CD8-positive, alpha-beta memory T cell (primary cell): ENCODE results near the gene UBAC2. TPM values are rescaled to one million over a fixed set of nuclear protein-coding genes. Genes with fewer than 3 reads are reported as not detected.

Source experiments
- CTCF ChIA-PET: fragments of 350-600 bp; sonication (Branson Sonifier 250); formaldehyde crosslinking; loops from one replicate; lab custom pipeline; 2021; ENCODE audit warnings: antibody characterized with exemption; lab: Charles Lee
- POLR2A ChIA-PET: fragments of 350-600 bp; sonication (Branson Sonifier 250); formaldehyde crosslinking; loops from one replicate; lab custom pipeline; 2021; ENCODE audit warnings: antibody characterized with exemption; lab: Charles Lee
- DNase-seq, 5 donors: peaks; one replicate each; pipeline versions ENCODE4 v3.0.0 to v3.0.0-alpha.2; 2020 to 2022; ENCODE audit warnings: mixed read lengths in 1 of 5
- H3K27ac ChIP-seq: one replicate; pipeline ENCODE4 v1.7.0; 2013; ENCODE audit warnings: low read depth, mild to moderate bottlenecking, low read length, moderate library complexity
- H3K27me3 ChIP-seq: 2 replicates; pipeline ENCODE4 v1.7.0; 2013; ENCODE audit warnings: low read length, mild to moderate bottlenecking; ENCODE audit not compliant: insufficient read depth, poor library complexity, severe bottlenecking
- H3K36me3 ChIP-seq: 2 replicates; pipeline ENCODE4 v1.7.0; 2013; ENCODE audit warnings: mild to moderate bottlenecking, low read length, moderate library complexity; ENCODE audit not compliant: insufficient read depth
- H3K4me1 ChIP-seq: 2 replicates; pipeline ENCODE4 v1.7.0; 2013; ENCODE audit warnings: mild to moderate bottlenecking, low read length, moderate library complexity; ENCODE audit not compliant: insufficient read depth
- H3K4me3 ChIP-seq: 2 replicates; pipeline ENCODE4 v1.7.0; 2013; ENCODE audit warnings: mild to moderate bottlenecking, low read length
- H3K9me3 ChIP-seq: 2 replicates; pipeline ENCODE4 v1.7.0; 2013; ENCODE audit warnings: mild to moderate bottlenecking, low read length
- H3K27ac Mint-ChIP-seq, 8 donors: one replicate each; pipeline ENCODE4 v1.8.0; 2020 to 2021; ENCODE audit warnings: mixed read lengths in 8 of 8, mild to moderate bottlenecking in 6 of 8, inconsistent platforms in 3 of 8, moderate library complexity in 3 of 8
- H3K27me3 Mint-ChIP-seq, 2 donors: one replicate each; pipeline ENCODE4 v1.8.0; 2020 to 2021; ENCODE audit warnings: mixed read lengths in 2 of 2, mild to moderate bottlenecking in 1 of 2, moderate library complexity in 1 of 2
- H3K36me3 Mint-ChIP-seq, 3 donors: one replicate each; pipeline ENCODE4 v1.8.0; 2020 to 2021; ENCODE audit warnings: mixed read lengths in 3 of 3, inconsistent platforms in 1 of 3, mild to moderate bottlenecking in 1 of 3
- H3K4me1 Mint-ChIP-seq, 3 donors: one replicate each; pipeline ENCODE4 v1.8.0; 2020 to 2021; ENCODE audit warnings: mixed read lengths in 3 of 3, inconsistent platforms in 1 of 3, mild to moderate bottlenecking in 1 of 3
- H3K4me3 Mint-ChIP-seq, 7 donors: one replicate each; pipeline ENCODE4 v1.8.0; 2020 to 2021; ENCODE audit warnings: mixed read lengths in 7 of 7, mild to moderate bottlenecking in 6 of 7, moderate library complexity in 4 of 7, inconsistent platforms in 2 of 7
- H3K9me3 Mint-ChIP-seq, 5 donors: one replicate each; pipeline ENCODE4 v1.8.0; 2020 to 2022; ENCODE audit warnings: mixed read lengths in 5 of 5, mild to moderate bottlenecking in 3 of 5, moderate library complexity in 2 of 5, inconsistent platforms in 1 of 5
- polyA plus RNA-seq: library from polyadenylated mRNA; unstranded; fragments of 300-500 nt; fragmentation: Illumina TruSeq; gene quantifications from one replicate; pipeline ENCODE4 v1.2.3, GENCODE V29; 2021
- total RNA-seq, 2 experiments: library from RNA; stranded (reverse); gene quantifications; one replicate each; pipeline ENCODE4 v1.2.3, GENCODE V29; 2021

UBAC2 gene
- total and polyA plus RNA-seq, 3 experiments from 2014 or later: 62.3 to 160 (median 63.7) TPM

DNA sequence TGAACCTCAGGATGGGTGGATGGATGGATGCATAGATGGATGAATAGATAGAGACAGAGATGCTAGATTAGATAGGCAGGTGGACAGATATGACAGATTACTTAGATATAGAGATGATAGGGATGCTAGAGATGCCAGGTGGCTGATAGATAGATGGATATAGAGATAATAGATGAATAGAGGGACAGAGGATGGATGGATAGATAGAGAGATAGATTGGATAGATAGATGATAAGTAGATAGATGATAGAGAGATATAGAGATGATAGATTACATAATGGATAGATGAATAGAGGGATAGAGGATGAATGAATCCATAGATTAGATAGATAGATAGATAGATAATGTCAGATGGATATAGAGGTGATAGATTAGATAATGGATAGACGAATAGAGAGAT, 212.2 kb downstream of the UBAC2 start:
- Mint-ChIP-seq H3K4me3 (no peak overlapping the region), H3K9me3 (peaks cover 0 to 6% (median 0%) of the 10 kb centered on the region in 5 donors), H3K27me3 (no peaks in the 10 kb centered on the region), H3K4me1 (peaks cover 4 to 6% (median 4%) of the 10 kb centered on the region in 3 donors), H3K27ac (no peak overlapping the region), H3K36me3 (no peaks in the 10 kb centered on the region)
- Histone ChIP-seq H3K36me3 (no peaks in the 10 kb centered on the region), H3K9me3 (no peaks in the 10 kb centered on the region), H3K4me3 (no peak overlapping the region), H3K27me3 (no peaks in the 10 kb centered on the region), H3K4me1 (peaks cover 33% of the 10 kb centered on the region), H3K27ac (no peak overlapping the region)
- POLR2A ChIA-PET: no interaction called here
- no peak for DNase-seq
- CTCF ChIA-PET: interaction anchor here (0.8 to 2.2 kb wide), 4 partner anchors 22 to 236 kb away, joined by 3 to 6 read pairs (median 4); no protein-coding TSS in a partner anchor

DNA sequence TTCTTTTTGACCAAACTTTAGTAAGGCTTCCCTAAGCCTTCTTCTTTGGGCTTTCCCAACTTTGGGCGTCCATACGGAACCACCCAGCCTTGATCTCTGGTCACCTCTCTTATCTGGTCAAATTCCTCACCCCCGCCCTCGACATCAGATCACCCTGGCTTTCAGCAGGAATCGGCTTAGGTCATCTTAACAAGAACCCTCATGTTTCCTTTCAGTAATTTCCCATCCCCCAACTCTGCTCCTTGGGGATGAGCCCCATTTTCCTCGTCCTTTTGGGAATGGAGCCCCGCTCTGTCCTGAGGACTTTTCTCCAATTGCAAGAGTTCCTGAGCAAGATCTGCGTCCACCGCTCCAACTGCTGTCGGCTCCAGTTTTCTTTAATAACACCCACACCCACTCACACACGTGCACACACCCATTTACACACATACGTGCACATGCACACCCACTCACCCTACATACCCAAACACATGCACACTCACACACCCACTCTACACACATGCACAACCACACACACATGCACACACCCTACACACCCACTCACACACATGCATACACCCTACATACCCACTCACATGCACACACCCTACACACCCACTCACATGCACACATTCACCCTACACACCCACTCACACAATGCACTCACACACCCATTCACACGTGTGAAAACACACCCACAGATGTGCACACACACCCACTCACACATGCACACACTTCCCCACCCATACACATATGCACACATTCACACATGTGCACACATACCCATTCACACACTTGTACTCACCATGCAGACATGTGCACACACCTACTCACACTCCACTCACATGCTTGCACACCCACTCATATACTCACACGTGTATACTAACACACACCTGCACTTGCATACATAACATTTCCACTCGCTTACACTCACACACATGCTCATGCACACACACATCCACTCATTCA, 213.7 kb downstream of the UBAC2 start:
- Histone ChIP-seq H3K27ac (no peak overlapping the region), H3K36me3 (no peaks in the 10 kb centered on the region), H3K4me3 (peak overlapping the region; percentile 40), H3K4me1 (peaks cover 47% of the 10 kb centered on the region), H3K27me3 (no peaks in the 10 kb centered on the region), H3K9me3 (no peaks in the 10 kb centered on the region)
- Mint-ChIP-seq H3K4me1 (peaks cover 7 to 16% (median 13%) of the 10 kb centered on the region in 3 donors), H3K36me3 (no peaks in the 10 kb centered on the region), H3K4me3 (no peak overlapping the region), H3K9me3 (peaks cover 0 to 6% (median 0%) of the 10 kb centered on the region in 5 donors), H3K27me3 (no peaks in the 10 kb centered on the region), H3K27ac (no peak overlapping the region)
- POLR2A ChIA-PET: no interaction called here
- no peak for DNase-seq
- CTCF ChIA-PET: interaction anchor here (2.0 to 2.2 kb wide), 2 partner anchors 22 to 238 kb away, joined by 6 to 8 read pairs; no protein-coding TSS in a partner anchor

DNA sequence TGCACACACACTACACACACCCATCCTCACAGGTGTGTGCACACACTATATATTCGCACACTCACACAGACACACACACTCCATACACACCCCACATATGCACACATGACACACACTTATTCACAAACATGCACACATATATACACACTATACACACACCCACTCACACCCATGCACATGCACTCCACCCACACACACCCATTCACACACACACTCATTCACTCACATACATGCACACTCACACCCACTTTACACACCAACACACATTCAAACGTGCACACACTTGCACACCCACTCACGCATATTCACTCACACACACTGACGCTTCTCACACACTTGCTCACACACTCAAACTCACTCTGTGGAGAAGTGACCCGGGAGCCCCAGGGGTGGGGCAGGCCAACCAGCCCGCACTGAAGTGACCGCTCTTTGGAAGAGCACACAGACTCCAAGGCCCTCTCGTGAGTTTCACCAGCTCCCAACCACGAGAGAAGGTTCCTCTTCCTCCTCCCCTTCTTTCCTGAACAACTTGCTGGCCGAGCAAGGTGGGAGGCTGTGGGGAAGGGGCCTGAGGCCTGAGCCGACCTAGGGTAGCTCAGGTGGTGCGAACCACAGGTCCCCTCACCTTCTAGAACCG, 214.5 kb downstream of the UBAC2 start:
- Mint-ChIP-seq H3K27ac (no peak overlapping the region), H3K27me3 (no peaks in the 10 kb centered on the region), H3K9me3 (peaks cover 0 to 6% (median 0%) of the 10 kb centered on the region in 5 donors), H3K36me3 (no peaks in the 10 kb centered on the region), H3K4me3 (no peak overlapping the region), H3K4me1 (peaks cover 14 to 24% (median 21%) of the 10 kb centered on the region in 3 donors)
- no peak for DNase-seq
- no peaks in the 10 kb centered on the region for H3K27me3 ChIP-seq
- no peaks in the 10 kb centered on the region for H3K36me3 ChIP-seq
- CTCF ChIA-PET: interaction anchor here (2.0 kb wide), 1 partner anchor 21 kb away, joined by 8 read pairs; no protein-coding TSS in a partner anchor
- peak overlapping the region; percentile 40 for H3K4me3 ChIP-seq
- no peaks in the 10 kb centered on the region for H3K9me3 ChIP-seq
- POLR2A ChIA-PET: no interaction called here
- H3K27ac ChIP-seq: no peak overlapping the region
- peaks cover 55% of the 10 kb centered on the region for H3K4me1 ChIP-seq

DNA sequence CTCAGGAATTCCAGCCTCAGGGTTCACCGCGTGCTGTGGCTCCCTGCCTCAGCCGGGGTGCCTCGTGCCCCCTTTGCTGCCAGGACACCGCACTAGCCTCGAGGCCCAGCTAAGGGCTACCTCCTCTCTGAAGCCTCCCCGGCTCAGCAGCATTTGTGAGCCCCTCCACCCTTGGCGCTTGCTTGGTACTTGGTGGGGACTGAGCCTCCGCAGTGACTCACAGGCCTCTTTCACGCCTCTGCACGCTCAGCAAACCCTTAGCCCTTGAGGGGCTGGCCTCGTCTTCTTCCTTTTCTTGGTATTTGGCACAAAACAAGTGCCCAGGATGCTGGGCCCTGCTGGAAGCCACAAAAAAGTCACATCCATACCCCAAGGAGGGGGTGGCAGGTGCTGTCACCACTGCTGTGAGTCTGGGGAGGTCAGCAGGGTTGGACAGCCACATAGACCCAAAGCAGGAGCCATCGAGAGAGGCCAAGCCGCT, 215.2 kb downstream of the UBAC2 start:
- peaks cover 21 to 32% (median 29%) of the 10 kb centered on the region in 3 donors for H3K4me1 Mint-ChIP-seq
- no peaks in the 10 kb centered on the region for H3K36me3 Mint-ChIP-seq
- H3K27me3 Mint-ChIP-seq: no peaks in the 10 kb centered on the region
- no peak overlapping the region for H3K27ac Mint-ChIP-seq
- H3K27me3 ChIP-seq: no peaks in the 10 kb centered on the region
- CTCF ChIA-PET: interaction anchor here (2.0 kb wide), 1 partner anchor 21 kb away, joined by 8 read pairs; no protein-coding TSS in a partner anchor
- no peaks in the 10 kb centered on the region for H3K9me3 ChIP-seq
- peak overlapping the region; percentile 40 for H3K4me3 ChIP-seq
- H3K4me1 ChIP-seq: peaks cover 61% of the 10 kb centered on the region
- POLR2A ChIA-PET: no interaction called here
- H3K9me3 Mint-ChIP-seq: peaks cover 0 to 6% (median 0%) of the 10 kb centered on the region in 5 donors
- peak in 1 of 5 donors; percentile 30 for DNase-seq
- H3K36me3 ChIP-seq: no peaks in the 10 kb centered on the region
- peak overlapping the region in 2 of 7 donors; percentile 22 to 43 for H3K4me3 Mint-ChIP-seq
- no peak overlapping the region for H3K27ac ChIP-seq

DNA sequence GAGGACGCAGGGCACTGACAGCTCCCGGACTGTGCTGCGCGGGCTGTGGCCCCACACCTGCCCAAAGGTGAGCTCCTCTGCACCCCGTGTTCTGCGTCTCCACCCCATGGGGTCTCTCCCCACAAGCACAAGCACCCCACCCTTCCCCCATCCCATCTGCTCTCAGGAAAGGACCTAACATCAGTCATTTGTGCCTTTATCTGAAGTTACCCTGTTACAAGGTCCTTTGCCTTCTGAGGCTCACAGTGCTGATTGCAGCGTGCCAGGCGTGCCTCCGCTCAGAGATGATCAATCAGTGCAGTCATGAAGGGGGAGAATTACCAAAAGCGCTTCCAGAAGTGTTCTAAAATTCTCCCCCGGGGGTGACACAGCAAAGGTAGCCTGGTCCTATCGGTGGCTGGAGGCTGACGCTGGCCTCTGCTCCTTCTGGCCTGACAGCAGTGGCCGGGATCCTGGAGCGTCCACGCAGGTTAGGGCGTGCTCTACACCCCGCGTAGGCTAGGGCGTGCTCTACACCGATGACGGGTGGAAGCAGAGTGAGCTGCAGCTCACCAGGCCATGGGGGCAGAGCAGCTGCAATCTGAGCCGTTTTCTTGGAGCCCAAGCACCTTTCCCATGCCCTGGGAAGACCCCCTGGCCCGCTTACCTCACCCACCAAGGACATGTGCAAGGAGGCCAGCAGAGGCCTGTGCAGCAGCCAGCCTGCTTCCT, 215.9 kb downstream of the UBAC2 start:
- CTCF ChIA-PET: interaction anchor here (2.0 to 10.2 kb wide), 2 partner anchors 19 to 20 kb away, joined by 8 to 108 read pairs; no protein-coding TSS in a partner anchor
- H3K27ac Mint-ChIP-seq: no peak overlapping the region
- H3K36me3 ChIP-seq: no peaks in the 10 kb centered on the region
- H3K9me3 Mint-ChIP-seq: peaks cover 0 to 6% (median 0%) of the 10 kb centered on the region in 5 donors
- peak in 1 of 5 donors; percentile 54 for DNase-seq
- H3K4me3 ChIP-seq: peak overlapping the region; percentile 40
- POLR2A ChIA-PET: interaction anchor here (0.5 kb wide), 1 partner anchor 81 kb away, joined by 4 read pairs; no protein-coding TSS in a partner anchor
- H3K27ac ChIP-seq: no peak overlapping the region
- no peak overlapping the region for H3K4me3 Mint-ChIP-seq
- peaks cover 68% of the 10 kb centered on the region for H3K4me1 ChIP-seq
- H3K27me3 ChIP-seq: no peaks in the 10 kb centered on the region
- no peaks in the 10 kb centered on the region for H3K27me3 Mint-ChIP-seq
- no peaks in the 10 kb centered on the region for H3K36me3 Mint-ChIP-seq
- H3K9me3 ChIP-seq: no peaks in the 10 kb centered on the region
- H3K4me1 Mint-ChIP-seq: peaks cover 25 to 38% (median 34%) of the 10 kb centered on the region in 3 donors

DNA sequence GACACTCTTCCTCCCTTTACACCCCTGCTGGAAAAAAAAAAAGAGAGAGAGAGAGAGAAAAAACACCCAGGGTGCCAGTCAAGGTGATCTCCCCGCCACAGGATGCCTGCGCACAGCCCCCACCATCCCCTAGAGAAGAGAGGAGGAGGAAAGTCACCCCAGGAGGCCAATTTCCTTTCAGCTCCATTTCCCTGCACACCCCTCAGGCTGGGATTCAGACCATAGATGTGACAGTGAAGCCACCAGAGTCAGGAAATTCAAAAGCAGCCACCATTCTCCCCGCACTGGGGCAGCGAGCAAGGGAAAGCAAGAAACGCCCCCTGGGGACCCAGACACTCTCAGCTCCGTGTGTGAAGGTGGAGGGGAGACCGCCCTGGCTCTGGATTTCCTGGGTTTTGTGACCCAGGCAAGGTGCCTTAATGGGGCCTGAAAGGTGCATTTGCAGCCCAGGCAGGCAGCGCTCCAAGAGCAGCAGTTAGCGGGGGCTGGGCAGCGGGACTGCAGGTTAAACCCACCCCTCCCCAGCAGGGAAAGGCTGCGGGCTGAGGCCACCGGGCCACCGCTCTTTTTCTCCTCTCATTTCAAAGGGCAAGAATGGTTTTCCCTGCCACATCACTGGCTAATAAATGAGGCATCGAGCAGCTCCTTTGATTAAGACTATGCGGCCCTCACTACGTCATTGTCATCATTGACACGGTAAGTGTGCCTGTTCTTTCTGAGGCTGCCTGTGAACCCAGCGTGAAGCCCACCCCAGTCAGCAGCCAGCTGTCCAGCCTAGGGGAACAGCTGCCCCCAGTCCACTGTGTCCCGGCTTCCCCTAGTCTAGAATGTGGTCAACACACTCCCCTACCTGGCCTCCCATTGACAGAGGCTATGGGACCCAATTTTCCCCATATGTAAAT, 216.8 kb downstream of the UBAC2 start:
- H3K9me3 ChIP-seq: no peaks in the 10 kb centered on the region
- H3K27ac ChIP-seq: no peak overlapping the region
- H3K27me3 ChIP-seq: no peaks in the 10 kb centered on the region
- Mint-ChIP-seq H3K9me3 (no peaks in the 10 kb centered on the region), H3K4me3 (peak overlapping the region in 1 of 7 donors; percentile 9), H3K36me3 (no peaks in the 10 kb centered on the region), H3K27ac (peak overlapping the region in 3 of 8 donors; percentile 1 to 69 (median 43)), H3K27me3 (no peaks in the 10 kb centered on the region), H3K4me1 (peaks cover 31 to 45% (median 43%) of the 10 kb centered on the region in 3 donors)
- H3K4me3 ChIP-seq: peak overlapping the region; percentile 40
- no peaks in the 10 kb centered on the region for H3K36me3 ChIP-seq
- peak in 1 of 5 donors; percentile 70 for DNase-seq
- ChIA-PET POLR2A (interaction anchor here (0.5 kb wide), 1 partner anchor 81 kb away, joined by 4 read pairs; no protein-coding TSS in a partner anchor), CTCF (interaction anchor here (10.2 kb wide), 1 partner anchor 18 kb away, joined by 108 read pairs; no protein-coding TSS in a partner anchor)
- H3K4me1 ChIP-seq: peaks cover 74% of the 10 kb centered on the region
